NCI-H2171 treated with DMSO at 0.1 percent for 48 hours (cell line): ENCODE results near the gene SCYL1.
"Not testable (repeated sequence)": the region's sequence is repeated elsewhere in the genome, so short reads cannot be mapped to it uniquely, and the experiment has no call there.

Source experiments
- DNase-seq: peaks from one replicate; lab custom pipeline; 2025; lab: John Stamatoyannopoulos, UW

The SCYL1 gene

DNA sequence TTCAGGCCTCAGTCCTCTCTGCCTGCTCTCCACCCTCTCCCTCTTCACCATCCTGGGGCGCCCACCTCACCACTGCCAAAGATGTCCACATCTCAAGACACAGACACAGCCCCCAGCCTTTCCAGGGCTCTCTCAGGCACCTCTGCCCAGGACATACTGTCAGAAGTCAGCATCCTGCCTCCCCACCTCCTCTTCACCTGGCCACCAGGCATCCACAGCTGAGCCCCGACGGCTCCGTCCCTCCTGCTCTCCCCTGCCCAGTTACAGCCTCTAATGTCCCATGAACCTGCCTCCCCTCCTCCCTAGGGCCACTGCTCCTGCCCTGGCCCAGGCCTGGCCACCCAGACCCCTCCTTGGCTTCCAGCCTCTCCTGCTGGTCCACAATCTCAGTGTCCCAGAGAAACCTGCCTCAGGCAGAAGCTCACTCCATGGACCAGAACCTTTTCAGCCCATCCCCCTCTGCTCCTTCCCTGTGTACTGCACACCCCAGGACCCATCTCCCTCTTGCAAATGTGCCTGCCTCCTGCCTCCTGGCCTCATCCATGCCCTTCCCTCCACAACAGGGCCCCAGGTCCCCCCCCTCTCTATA lies 30.1 kb downstream of the SCYL1 start:
- DNase-seq = no peak

GRCh38 chr11:65555693-65556231 lies 30.9 kb downstream of the SCYL1 start:
- DNase-seq = no peak

DNA sequence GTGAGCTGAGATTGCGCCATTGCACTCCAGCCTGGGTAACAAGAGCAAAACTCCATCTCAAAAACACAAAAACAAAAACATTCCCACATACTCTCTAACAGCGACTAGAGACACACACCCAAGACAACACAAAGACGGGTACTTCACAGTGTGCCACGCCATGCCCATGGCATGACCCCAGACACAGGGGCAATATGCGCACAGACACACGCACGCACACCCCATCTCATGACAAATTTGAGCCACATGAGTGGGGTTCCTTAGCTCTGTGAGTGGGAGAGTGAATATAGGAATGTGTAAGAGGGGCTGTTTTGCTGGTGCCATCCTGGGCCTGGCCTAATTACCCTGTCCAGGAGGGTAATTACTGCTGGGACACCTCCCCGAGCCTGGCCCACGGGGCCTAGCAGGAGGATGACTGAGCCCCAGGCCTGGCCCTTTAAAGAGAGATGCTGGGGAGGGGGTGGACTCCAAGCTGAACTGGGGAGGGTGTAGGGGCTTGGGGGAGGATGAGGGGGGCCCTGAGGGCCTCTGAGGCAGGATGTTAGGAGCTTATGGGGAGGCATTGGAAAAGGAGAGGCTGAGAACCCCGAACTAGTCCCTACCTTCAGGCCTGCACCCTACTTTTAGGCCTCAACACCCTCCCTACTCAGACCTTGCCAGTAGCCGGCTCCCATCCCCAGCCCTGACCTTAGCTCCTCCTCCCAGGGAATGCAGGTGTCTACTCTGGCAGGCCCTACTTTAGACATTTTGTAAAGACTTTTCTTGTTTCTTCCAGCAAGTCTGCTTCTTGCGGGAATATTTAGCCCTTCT lies 31.8 kb downstream of the SCYL1 start:
- no peak for DNase-seq

GRCh38 chr11:65557280-65558001 lies 32.6 kb downstream of the SCYL1 start:
- DNase-seq = peak; percentile 12

GRCh38 chr11:65558002-65558929 lies 33.4 kb downstream of the SCYL1 start, which contains the start of gene LTBP3:
TSS of gene LTBP3 (minus strand) at chr11:65558359. CDS start at chr11:65557959, 400 bp downstream.
- DNase-seq = peak; percentile 67

DNA sequence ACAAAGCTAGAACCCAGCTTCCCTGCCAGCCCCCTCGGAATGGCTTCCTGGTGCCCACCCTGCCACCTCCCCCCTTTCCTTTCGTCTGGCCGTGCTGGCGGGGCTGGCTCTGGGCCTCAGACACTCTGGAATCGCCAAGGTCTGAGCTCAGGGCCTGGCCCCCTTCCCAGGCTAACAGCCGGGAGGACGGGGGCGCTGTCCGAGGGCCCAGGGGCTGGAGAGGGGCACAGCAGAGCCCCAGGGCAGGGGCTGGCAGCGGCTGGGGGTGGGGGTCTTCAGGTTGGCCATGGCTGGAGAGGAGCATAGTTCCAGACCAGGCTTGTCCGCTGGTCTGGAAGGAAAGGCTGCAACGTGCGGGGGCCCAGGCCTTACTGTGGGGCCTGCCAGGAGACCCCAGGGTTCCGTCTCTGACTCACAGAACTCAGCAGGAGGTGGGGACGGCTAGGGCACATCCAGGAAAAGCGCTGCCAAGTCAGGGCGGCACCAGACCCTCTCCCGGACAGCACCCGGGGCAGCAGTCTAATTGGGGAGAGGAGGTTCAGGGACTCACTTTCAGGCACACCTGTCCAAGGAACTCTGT lies 34.1 kb downstream of the SCYL1 start:
- DNase-seq = no peak

- DNase-seq = peak; percentile 44
Observed at GRCh38 chr11:65559535-65559934, 34.7 kb downstream of the SCYL1 start.

DNA sequence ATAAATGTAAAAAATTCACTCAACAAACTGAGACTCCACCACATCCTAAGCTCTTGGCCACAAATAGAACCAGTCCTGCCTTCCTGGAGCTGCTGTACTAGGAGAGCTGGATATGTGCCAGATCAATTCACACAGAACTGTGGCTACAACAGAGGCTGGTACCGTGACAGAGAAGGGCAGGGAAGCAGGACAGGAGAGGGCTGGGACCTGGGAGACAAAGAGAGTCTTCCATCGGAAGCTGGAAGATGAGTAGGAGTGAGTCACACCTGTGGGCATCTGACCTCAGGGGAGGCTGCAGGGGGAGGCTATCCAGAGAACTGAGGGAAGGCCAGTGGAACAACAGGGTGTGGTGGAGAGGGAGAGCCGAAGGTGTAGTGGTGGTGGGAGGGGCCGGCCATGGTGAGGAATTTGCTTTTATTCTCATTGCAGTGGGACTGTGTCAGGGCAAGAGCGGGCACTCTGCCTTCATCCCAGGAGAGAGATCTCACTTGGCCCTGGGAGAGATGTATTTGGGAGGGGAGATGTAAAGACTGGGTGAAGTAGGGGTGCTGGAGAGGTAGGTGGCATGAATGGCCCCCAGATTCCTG lies 35.2 kb downstream of the SCYL1 start:
- peak; percentile 44 for DNase-seq

GRCh38 chr11:65560555-65561418 lies 35.9 kb downstream of the SCYL1 start:
- peak; percentile 56 for DNase-seq

DNA sequence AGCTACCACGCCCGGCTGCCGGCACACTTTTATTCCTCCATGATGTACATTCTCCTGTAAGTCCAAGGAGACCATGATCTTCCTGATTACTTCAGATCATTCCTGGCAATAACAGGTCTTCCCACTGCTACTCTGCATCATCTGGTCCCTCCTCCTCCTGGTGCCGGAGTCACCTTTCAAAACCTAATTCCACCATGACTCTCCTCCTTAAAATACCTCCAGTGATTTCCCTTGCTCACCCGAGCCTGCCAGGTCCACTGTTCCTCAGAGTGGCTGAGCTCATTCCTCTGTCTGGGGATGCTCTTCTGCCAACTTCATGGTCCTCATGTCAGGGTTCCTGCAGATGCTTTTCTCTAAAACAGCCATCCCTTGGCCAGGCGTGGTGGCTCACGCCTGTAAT lies 37.1 kb downstream of the SCYL1 start:
- DNase-seq = no peak

- DNase-seq = no peak
Observed at GRCh38 chr11:65562788-65563187, 37.9 kb downstream of the SCYL1 start.

- no peak for DNase-seq
Observed at GRCh38 chr11:65563601-65564000, 38.7 kb downstream of the SCYL1 start.

- DNase-seq = not testable (repeated sequence)
Observed at GRCh38 chr11:65564879-65565559, 40.1 kb downstream of the SCYL1 start.

DNA sequence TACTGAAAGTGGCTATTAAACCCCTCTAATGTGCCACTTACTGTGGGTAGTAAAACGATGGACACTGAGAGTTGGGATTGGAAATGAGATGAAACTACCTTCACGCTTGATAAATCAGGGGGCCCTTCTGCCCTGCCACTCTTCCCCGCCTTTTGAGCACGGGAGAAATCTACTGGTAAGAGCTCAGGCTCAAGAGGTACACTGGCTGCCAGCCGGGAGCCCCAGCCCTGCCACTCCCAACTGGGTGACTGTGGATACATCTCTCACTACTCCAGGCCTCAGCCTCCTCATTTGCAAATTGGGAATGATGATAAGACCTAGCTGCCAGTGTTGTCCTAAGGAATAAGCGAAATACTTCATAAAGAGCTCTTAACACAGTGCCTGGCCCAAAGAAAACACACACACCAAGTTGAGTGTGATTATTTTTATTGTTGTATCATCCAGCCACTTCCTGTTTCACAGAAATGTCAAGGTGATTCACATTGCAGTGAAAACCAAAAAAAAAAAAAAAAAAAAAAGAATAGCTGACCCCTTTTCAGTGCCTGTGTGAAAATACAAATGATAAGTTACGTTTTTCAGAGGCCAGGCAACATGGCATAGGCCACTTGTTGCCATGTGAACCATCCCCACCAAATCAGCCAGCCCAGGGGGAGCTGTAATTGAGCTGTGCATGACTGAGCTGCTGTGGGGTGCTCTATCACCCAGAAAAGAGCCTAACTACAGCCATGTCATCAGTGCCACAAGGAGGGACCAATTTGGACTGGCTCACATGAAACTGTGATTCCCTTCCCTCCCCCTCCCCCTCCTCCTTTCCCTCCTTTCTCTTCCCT lies 41.0 kb downstream of the SCYL1 start:
- no peak for DNase-seq

- no peak for DNase-seq
Observed at GRCh38 chr11:65569164-65569972, 44.5 kb downstream of the SCYL1 start.

GRCh38 chr11:65569973-65570918 lies 45.4 kb downstream of the SCYL1 start, which contains the start of gene ZNRD2:
TSS of gene ZNRD2 (plus strand) at chr11:65570477. CDS start at chr11:65570492, 15 bp downstream.
- DNase-seq = peak; percentile 97
